Measurements from ENCODE around the gene MYBPC1.

The MYBPC1 gene

GRCh38 chr12:101691503-101692096 lies 96.8 kb downstream of the MYBPC1 start:
- no peak for DNase-seq (ENCODE audit: insufficient read length, low spot score)
- no peak for TF ChIP-seq CTCF (IDR thresholded peaks at IDR 0.05; ENCODE audit: insufficient read depth, missing control alignments)
- no peak for FAIRE-seq

GRCh38 chr12:101694297-101694848 lies 99.6 kb downstream of the MYBPC1 start:
- no peak for TF ChIP-seq CTCF (IDR thresholded peaks at IDR 0.05; ENCODE audit: insufficient read depth, missing control alignments)
- DNase-seq (ENCODE audit: insufficient read length, low spot score) (no peak), FAIRE-seq (no peak)

- no peak for TF ChIP-seq CTCF (IDR thresholded peaks at IDR 0.05; ENCODE audit: insufficient read depth, missing control alignments)
- DNase-seq (ENCODE audit: insufficient read length, low spot score) (no peak), FAIRE-seq (no peak)
Observed at GRCh38 chr12:101694986-101695385, 100.2 kb downstream of the MYBPC1 start.

GRCh38 chr12:101695706-101696105 lies 100.9 kb downstream of the MYBPC1 start:
- no peak for FAIRE-seq
- TF ChIP-seq CTCF (IDR thresholded peaks at IDR 0.05; ENCODE audit: insufficient read depth, missing control alignments), result no peak
- no peak for DNase-seq (ENCODE audit: insufficient read length, low spot score)

GRCh38 chr12:101696251-101697196 lies 101.8 kb downstream of the MYBPC1 start:
- TF ChIP-seq CTCF (IDR thresholded peaks at IDR 0.05; ENCODE audit: insufficient read depth, missing control alignments), result no peak
- DNase-seq (ENCODE audit: insufficient read length, low spot score) (no peak), FAIRE-seq (no peak)

- peak; percentile 51 for DNase-seq (ENCODE audit: insufficient read length, low spot score)
- FAIRE-seq, result no peak
- TF ChIP-seq CTCF (IDR thresholded peaks at IDR 0.05; ENCODE audit: insufficient read depth, missing control alignments), result no peak
Observed at GRCh38 chr12:101697197-101697929, 102.6 kb downstream of the MYBPC1 start, which contains the start of gene CHPT1. CHPT1 (plus strand) TSS chr12:101697640; CDS start chr12:101697862, 222 bp downstream.

Measured in D721Med (cell line).